ENCODE measurements around the gene PDE3A.

PDE3A gene

DNA sequence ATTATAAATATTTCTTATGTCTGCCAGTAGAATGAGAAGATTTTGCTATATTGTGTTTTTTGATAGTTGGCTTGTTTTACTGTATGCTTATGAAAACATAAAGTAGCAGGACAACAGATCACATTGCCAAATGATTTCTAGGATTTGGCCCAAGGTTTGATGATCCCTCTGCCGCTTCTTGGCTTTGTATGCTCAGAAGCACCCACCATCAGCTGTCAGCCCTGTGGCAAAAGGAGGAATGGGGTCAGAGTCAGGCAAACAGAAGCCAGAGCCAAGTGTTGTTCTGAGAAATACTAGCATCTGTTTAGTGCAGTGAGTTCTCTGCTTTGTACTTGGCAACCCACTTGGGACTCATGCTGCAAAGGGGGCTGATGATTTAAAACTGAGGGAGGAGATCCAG is 152.2 kb downstream of the PDE3A start:
- DNase-seq (ENCODE audit: low read depth): no peak
- H3K4me3 ChIP-seq (ENCODE audit: low read depth, low read length): no peak overlapping the region
- TF ChIP-seq, protein P1, sequence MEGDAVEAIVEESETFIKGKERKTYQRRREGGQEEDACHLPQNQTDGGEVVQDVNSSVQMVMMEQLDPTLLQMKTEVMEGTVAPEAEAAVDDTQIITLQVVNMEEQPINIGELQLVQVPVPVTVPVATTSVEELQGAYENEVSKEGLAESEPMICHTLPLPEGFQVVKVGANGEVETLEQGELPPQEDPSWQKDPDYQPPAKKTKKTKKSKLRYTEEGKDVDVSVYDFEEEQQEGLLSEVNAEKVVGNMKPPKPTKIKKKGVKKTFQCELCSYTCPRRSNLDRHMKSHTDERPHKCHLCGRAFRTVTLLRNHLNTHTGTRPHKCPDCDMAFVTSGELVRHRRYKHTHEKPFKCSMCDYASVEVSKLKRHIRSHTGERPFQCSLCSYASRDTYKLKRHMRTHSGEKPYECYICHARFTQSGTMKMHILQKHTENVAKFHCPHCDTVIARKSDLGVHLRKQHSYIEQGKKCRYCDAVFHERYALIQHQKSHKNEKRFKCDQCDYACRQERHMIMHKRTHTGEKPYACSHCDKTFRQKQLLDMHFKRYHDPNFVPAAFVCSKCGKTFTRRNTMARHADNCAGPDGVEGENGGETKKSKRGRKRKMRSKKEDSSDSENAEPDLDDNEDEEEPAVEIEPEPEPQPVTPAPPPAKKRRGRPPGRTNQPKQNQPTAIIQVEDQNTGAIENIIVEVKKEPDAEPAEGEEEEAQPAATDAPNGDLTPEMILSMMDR (IDR thresholded peaks at IDR 0.05; ENCODE audit: control insufficient read depth, extremely low read depth, insufficient read depth): no peak

DNA sequence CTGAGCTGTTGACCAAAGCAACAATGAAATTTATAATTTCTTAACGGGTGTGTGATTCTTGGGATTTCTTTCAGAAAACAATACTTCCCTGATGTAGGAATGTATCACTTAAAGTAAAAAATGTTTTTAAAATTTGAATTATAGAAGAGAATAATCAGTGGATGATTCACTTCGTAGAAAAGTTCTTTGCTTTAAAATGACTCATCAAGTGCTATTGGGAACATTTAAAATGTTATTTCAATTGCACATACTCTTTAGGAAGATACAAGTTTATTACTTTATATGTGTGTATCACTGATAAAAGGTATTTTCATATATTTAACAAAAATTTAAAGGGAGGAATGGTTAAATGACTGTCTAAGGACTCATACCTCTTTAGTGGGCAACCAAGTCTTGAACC is 155.3 kb downstream of the PDE3A start:
- TF ChIP-seq, protein P1 (IDR thresholded peaks at IDR 0.05; ENCODE audit: control insufficient read depth, extremely low read depth, insufficient read depth): no peak

DNA sequence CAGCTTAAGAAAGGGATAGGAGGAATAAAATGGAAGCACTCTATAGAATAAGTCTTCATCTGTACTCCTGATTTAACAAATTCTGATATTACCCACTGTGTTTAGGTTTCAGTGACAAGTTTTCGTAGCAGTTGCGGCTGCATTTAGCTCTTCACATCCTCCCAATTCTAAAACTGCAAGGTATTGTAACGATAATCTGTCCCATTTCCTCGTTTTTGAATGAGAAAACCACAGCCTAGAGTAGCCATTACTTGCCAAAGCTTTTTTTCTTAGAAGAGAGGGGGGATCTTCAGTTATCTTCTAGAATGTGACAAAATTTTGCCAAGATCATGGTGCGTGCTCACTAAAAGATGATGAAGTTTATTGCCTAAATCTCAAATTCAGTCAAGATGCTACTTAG is 155.8 kb downstream of the PDE3A start:
- no peak overlapping the region for H3K4me3 ChIP-seq (ENCODE audit: low read depth, low read length)
- TF ChIP-seq, protein P1 (IDR thresholded peaks at IDR 0.05; ENCODE audit: control insufficient read depth, extremely low read depth, insufficient read depth): no peak
- no peak for DNase-seq (ENCODE audit: low read depth)

More for the DNA sequence above, 155.3 kb downstream of the PDE3A start:
- no peak for DNase-seq (ENCODE audit: low read depth)
- H3K4me3 ChIP-seq (ENCODE audit: low read depth, low read length): no peak overlapping the region

DNA sequence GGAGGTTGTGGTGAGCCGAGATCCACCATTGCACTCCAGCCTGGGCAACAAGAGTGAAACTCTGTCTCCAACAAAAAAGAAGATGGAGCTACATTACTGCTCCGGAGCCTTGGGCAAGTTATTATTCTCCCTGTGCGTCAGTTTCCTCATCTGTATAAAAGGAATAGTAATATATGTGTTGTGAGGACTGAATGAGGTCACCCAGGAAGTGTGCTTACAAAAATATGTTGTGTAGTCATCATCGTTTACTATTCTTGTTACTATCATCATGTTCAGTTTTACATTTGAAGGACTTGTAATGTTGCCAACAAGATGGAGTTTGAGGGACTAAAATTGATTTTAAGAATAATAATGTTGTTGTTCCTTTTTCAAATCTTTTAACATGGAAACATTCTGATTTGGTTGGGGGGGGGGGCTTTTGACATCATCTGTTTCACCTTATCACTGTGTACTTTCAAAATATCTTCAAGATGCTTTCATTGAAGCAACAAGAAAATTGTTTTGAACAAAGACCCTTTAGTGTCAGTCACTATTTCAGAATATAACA is 156.8 kb downstream of the PDE3A start:
- no peak for DNase-seq (ENCODE audit: low read depth)
- H3K4me3 ChIP-seq (ENCODE audit: low read depth, low read length): no peak overlapping the region
- TF ChIP-seq, protein P1 (IDR thresholded peaks at IDR 0.05; ENCODE audit: control insufficient read depth, extremely low read depth, insufficient read depth): no peak

DNA sequence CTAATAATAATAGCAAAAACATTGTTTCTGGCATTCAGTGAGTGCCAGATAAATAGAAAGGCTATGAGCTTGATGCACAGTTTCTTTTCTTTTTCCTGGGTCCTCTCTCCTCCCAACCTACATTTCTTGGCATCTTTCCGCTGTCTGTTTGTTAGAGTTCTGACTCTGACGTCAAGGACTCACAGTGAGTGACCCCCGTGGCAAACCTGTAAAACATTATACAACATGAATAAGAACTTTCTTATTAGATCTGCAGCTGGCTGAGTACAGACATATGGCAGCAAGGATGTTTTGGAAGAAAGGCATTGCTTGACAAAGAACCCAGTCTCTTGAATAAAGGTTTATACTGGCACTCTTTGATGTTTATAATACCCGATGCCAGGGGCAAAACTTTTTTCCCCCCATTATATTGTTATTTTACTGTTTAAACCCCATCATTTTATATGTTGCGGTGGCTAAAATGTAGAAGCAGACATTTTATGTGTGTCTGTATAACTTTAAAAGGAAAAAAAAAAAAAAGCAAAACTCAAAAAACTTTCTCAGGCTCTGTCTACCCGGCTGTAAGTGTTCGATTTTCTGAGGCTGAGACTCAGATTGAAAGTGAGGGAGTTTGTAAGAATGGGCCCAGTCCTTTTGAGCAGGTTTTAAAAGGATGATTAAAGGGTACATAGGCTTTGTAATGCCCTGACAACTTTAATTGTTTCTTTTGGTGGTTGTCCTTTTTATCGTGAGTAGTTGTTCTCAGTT is 159.3 kb downstream of the PDE3A start:
- TF ChIP-seq, protein P1 (IDR thresholded peaks at IDR 0.05; ENCODE audit: control insufficient read depth, extremely low read depth, insufficient read depth): no peak
- no peak for DNase-seq (ENCODE audit: low read depth)
- H3K4me3 ChIP-seq (ENCODE audit: low read depth, low read length): no peak overlapping the region

DNA sequence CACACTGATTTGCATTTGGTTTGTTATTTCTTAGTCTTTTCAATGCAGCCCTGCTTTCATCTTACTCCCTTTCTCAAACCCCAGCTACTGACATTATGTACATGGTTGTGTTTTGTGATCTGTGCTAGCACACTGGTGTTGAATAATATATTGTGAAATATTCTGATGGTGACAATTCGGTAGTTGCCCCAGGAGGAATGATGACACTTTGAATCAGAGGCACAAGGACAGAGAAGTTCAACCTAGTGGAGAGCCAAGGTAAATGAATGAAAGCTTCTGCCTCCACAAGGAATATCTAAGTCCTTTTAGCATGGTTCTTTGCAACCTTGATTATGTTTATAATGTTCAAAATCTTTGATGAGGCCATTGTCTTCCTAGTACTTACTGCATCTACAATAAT is 159.9 kb downstream of the PDE3A start:
- no peak overlapping the region for H3K4me3 ChIP-seq (ENCODE audit: low read depth, low read length)
- no peak for DNase-seq (ENCODE audit: low read depth)

More for the DNA sequence above, 159.9 kb downstream of the PDE3A start:
- TF ChIP-seq, protein P1 (IDR thresholded peaks at IDR 0.05; ENCODE audit: control insufficient read depth, extremely low read depth, insufficient read depth): no peak
